Cerebellar cortex (tissue), 1 donor: ENCODE results near the gene B4GALT5.

Experiments used
- DNase-seq: peaks from one replicate; pipeline ENCODE4 v3.0.0-alpha.2; 2015; ENCODE audit warnings: low spot score

Gene B4GALT5

DNA sequence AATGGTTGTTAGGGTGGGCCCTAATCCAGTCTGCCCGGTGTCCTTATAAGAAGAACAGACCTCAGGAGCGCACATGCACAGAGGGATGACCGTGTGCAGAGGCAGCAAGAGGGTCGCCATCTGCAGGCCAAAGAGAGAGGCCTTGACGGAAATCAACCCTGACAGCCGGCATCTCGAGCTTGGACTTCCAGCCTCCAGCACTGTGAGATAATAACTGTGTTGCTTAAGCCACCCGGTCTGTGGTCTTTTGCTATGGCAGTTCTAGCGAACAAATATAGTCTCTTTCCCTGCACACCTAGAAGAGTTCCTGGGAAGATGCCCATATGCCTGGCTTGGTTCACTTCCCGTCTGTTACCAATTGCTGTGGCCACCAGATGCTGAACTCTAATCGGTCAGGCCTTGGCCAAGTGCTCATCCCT, 110.5 kb downstream of the B4GALT5 start:
- DNase-seq: peak; percentile 85

DNA sequence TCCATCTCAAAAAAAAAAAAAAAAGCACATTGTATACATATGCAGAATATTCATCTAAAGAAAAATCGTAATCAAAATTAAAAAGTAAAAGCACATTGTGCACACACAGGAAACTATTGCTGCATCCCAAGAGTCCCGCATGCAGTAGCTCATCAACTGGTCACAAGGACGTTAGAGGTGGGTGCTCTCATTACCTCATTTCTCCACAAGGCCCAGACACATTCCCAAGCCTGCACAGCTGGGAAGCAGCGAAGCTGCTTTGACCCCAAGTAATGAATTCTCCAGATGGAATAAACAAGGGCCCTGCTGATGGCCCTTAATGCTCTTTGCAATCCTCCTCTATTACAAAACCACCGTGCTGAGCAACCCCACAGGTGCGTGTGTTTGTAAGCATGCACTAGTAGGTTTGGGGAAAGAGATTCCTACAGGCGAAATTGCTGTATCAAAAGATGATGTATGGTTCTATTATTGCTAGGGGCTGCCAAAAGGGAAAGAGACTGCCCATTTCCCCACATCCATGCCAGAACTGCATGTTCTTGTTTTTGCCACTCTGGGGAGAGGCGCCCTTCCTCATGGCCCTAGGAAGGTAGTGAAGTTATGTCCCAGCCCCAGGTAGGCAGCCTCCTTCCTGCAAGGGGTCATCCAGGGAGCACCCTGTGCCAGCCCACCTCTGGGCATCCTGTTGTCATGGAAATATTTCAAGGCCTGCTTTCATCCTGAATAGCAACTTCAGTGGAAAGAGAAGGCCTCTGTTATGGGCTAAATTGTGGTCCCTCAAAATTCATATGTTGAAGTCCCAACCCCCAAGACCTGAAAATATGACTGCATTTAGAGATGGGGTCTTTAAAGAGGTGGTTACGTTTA, 111.1 kb downstream of the B4GALT5 start:
- peak; percentile 12 for DNase-seq

DNA sequence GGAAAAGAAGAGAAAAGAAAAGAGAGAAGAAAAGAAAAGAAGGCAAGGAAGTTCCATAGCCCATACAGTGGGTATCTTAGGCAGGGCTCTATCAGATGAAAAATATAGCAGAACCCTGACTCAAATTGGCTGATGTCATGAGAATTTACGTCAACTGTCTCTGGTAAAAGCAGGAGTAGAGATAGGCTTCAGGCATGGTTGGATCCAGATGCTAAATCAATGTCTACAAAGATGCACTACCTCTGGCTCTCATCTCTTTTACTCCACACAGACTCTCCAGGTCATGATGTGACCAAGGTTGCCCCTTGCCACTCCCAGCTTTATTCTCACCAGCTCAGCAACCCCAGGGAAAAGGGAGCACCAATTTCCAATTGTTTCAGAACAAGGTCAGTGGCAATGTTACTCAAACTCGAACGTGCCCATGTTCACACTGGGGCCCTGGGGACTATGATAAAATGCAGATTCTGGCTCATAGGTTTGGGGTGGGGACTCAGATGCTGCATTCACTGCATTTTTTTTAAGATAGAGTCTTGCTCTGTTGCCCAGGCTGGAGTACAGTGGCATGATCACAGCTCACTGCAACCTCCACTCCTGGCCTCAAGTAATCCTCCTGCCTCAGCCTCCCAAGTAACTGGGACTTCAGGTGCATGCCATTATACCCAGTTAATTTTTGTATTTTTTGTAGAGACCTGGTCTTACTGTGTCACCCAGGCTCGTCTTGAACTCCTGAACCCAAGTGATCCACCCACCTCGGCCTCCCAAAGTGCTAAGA, 112.3 kb downstream of the B4GALT5 start:
- no peak for DNase-seq

DNA sequence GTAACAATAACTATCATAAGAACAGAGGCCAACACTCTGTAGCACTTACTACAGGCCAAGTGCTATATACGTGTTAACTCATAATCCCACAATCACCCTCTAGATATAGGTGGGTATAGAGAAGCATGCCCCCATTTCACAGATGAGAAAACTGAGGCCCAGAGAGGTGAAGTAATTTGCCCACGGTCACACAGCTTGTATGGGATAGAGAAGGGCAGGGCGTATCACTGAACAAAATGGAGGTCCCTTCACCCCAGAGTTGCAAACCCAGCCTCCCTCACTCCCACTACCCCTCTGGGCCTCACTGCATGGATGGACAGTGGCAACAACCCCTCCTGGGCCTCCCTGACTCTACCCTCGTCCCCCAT, 113.9 kb downstream of the B4GALT5 start:
- DNase-seq: no peak

DNA sequence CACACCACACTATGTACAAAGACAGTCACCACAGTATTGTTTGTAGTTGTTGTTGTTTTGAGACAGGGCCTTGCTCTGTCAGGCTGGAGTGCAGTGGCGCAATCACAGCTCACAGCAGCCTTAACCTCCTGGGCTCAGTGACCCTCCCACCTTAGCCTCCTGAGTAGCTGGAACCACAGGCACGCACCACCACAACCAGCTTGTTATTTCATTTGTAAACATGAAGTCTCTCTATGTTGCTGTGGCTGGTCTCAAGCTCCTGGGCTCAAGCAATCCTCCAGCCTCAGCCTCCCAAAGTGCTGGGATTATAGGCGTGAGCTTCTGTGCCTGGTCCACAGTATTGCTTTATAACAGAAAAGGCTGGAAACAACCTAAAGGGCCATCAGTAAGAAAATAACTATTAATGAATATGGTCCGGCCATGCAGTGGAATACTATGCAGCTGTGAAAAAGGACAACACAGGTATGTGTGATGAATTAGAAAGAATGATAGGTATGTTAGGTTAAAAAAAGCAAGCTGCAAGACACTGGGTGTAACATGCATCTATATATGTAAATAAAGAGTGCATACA, 115.8 kb downstream of the B4GALT5 start:
- no peak for DNase-seq

DNA sequence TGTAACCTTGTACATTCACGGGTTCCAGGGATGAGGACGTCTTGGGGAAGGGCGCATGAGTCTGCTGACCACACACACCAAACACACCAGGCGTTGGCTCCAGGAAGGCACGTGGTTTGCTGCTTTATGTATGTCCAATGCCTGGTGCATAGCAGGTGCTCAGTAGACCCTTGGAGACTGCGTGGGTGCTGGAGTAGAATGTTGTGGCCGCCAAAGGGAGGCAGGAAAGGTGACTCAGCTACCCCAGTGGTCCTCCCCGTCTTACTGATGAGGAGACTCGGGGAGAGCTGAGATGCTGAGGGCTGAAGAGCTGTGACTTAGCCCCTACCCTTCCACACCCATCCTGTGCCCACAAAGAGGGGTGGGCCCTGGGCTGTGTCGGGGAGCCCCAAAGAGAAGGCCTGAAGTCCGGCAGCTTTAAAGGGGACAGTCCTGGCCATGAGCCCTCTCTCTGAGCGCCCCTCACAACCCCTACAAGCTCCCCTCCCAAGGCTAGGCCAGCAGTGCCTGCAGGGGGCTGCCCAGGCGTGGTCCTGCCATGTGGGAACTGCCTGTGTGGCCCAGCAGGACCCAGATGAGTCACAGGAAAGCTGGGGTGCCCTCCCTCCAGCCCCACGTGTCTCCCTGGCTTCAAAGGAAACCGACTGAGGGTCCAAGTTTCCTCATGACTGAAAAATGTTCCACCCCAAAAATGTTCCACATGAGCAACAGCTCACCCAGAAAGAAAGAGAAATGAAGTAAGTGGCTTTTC, 117.7 kb downstream of the B4GALT5 start:
- DNase-seq: no peak

DNA sequence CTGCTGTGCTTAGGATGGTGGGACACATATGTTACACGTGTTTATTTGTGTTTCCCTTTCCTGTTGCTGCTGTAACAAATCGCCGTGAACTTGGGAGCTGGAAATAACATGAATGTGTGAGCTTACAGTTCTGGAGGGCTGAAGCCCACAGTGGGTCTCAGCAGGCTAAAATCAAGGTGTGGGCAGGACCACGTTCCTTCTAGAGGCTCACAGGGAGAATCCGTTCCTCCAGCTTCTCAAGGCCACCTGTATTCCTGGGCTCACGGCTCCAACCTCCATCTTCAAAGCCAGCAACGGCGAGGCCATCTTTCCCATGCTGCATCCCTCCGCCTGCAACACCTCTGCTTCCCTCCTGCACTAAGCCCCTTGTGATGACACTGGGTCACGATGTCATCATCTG, 118.3 kb downstream of the B4GALT5 start:
- DNase-seq: no peak

DNA sequence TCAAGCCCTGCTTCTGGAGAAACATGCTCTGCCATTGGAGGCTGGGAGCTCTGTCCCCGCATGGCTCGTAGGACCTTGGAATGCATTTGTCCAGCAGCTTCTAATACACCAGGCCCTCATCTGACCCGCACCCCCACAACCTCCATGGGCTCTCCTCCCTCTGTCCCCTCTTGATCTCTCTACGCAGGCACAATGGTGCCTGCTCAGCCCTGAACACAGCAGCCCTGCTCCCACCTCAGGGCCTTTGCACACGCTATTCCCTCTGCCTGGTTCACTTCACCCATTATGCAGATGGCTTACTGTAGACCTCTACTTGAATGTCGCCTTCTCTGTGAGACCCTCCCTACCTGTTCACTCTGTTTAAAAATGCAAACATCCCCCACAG, 118.8 kb downstream of the B4GALT5 start:
- no peak for DNase-seq

DNA sequence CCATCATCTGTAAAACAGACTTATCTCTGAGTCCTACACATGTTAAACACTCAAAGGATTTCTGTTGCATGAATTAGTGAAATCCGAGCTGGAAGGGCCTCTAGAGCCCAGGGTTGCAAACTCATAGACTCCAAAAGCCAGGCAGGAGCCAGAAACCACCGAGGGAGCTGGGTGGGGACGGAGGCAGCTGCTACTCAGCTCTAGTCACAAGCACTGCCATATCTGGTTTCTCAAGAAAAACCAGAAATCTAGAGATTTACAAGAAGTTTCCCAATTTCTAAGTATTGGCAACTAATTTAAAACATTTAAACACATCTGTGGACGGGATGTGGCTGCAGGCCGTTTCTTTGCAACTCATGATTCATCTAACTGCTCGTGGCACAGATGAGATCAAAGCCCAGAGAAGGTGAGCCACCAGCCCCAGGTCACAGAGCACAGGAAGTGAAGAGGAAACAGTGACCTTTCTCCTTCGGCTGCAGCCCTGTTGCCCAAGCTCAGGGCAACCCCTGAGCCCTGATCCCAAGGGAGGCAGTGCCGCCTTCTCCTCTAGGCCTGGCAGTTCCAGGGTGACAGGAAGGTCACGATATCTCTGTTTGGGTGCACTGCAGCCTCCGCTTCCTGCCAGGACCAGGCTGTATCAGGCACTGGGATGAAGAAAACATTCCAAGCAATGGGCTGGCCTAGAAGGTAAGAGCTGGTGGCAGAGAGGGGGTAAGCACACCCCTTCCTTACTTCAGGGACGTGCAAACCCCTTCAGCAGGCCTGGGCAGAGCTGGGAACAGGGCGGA, 119.3 kb downstream of the B4GALT5 start:
- DNase-seq: no peak

DNA sequence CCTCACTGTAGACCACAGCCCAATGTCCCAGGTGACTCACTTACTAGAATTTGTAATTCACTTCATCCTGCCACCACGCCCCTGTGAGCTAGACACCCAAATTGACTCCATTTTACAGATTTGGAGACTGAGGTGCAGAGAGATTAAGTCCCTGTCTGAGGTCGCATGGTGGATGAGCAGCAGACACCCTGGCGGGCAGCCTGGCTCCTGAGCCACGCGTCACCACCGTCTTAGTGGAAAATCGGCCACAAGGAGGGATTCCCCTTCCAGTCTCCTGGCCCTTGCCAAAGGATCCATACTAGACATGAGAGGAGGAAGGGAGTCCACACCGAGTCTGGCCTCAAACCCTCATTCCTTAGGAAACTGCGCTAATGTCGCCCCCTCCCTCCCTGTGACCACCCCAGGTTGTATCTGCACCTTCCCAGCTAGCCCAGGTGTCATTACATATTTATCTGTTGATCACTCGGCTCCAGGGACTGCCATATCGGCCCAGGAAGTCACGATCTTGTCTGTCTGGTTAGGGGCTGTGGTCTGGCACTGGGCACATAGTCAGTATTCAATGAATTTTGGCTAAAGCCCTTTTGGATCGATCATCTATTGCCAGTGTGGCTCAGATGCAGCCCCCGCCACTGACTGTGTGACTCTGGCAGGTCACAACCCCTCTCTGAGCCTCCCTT, 120.1 kb downstream of the B4GALT5 start:
- DNase-seq: no peak

DNA sequence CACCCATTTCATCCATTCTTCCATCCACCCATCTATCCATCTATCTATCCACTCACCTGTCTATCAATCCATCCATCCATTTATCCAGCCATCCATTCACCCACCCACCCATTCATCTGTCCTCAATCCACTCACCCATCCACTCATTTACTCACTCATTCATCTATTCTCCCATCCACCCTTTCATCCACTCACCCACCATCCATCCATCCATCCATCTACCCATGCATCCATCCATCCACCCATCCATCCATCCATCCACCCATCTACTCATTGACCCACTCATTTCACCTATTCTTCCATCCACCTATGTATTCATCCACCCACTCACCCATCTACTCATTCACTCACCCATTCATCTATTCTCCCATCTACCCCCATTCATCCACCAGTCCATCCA, 121.6 kb downstream of the B4GALT5 start:
- no peak for DNase-seq

DNA sequence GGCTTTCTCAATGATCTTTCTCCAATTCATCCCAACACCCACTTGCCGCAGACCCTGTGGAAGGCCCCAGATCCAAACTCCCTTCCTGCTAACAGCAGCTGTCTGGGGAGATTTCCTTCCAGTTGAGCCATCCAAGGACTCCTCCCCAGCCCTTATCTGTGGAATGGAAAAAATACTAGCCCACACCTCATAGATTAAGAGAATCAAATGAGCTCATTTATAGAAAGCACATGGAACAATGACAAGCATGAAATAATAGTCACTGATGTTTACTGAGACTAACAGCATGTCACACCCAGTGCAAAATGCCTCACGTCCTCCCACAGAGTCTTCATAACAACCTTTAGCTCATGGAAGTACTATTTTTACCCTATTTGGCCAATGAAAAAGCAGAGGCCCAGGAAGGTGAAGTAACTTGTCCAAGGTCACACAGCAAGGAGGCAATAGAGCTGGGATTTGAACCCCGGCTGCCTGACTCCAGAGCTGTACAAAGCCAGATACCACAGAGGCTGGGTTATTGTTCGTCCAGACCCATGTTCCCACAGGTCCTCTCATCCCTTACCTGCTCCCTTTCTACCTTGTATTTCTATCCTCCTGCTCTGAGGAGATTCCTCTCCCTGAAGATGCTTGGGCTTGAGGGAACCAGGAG, 122.3 kb downstream of the B4GALT5 start:
- no peak for DNase-seq

DNA sequence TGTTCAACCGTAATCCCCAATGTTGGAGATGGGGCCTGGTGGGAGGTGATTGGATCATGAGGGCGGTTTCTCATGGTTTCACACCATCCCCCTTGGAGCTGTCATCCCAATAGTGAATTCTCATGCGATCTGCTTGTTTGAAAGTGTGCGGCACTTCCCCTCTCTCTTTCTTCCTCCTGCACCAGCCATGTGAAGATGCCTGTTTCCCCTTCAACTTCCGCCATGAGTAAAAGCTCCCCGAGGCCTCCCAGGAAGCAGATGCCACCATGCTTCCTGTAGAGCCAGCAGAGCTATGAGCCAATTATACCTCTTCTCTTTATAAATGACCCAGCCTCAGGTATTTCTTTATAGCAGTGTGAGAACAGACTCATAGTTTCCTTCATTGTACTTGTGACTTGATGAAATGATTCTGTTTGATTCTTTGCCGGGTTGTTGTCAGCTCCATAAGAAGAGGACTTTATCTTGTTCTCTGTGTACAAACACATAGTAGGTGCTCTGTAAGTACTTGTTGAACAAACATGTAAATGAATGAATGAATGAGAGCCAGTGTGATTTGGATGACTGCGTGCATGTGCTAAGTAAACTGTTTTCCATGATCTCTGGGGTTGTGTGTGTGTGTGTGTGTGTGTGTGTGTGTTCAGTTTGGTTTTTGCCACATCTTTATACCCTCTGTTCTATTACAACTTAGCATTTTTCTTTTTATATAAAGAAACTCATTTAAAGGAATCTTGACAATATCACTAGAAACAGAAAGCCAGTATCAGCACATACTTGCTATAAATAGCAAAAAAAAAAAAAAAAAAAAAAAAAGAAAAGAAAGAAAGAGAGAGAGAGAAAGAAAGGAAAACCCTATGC, 123.3 kb downstream of the B4GALT5 start:
- no peak for DNase-seq

DNA sequence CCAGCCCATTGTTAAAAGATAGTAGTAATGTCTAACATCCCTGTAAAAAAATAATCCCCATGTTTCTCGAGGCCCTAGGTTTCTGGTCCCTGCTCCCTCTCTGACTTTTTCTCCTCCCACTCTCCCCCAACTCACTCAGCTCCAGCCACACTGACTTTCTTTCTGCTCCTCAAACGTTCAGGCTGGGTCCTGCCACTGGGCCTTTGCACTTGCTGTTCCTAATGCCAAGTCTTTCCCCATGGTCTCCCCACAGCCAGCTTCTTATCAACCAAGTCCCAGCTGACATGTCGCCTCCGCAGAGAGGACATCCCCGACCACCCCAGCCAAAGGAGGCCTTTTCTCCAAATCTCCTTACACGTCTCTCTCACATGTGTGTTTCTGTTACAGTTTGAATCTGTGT, 123.9 kb downstream of the B4GALT5 start:
- no peak for DNase-seq

DNA sequence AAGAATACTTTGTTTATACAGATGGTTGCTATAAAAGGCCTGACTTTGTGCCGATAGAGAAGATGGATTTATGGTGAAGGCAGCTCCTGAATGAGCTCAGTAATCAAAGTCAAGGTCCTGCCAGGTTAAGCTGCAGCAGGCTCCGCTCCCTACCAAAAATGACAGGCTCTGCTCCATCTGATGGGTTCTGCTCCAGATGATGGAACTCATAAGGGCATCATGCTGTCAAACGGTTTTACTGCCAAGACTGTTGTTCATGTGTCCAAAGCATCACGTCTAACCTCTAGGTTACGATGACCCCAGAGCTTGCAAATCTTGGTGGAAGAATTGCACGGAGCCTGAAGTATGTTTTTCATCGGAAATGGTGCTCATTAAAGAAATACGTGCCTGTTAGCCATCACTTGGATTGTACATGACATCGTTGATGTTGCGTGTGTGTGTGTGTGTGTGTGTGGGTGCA, 126.5 kb downstream of the B4GALT5 start:
- no peak for DNase-seq

DNA sequence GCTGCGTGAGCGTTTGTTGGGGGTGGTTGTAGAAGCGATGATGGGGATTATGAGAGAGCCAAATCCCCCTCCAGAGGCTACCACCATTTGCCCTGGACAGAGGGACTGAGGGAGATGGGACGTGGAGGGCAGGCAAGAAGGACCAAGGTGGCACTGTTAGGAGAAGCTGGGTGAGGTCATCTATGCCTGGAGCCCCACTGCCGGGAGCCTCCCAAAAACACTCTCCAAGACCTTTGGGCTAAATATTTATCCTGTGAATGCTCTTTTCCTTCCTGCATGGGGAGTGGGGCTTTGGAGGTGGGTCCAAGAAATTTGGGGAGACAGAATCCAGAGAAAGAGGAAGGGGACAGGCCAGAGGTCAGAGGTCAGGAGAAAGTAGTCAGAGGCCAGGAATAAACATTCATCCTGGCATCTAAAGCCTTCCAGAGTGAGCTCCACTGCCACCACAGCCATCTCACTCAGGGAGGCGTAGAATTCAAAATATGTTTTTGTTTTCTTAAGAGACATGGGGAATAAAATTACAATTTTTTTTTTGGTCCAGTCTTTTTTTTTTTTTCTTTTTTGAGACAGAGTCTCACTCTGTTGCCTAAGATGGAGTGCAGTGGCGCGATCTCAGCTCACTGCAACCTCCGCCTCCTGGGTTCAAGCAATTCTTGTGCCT, 128.0 kb downstream of the B4GALT5 start:
- no peak for DNase-seq

DNA sequence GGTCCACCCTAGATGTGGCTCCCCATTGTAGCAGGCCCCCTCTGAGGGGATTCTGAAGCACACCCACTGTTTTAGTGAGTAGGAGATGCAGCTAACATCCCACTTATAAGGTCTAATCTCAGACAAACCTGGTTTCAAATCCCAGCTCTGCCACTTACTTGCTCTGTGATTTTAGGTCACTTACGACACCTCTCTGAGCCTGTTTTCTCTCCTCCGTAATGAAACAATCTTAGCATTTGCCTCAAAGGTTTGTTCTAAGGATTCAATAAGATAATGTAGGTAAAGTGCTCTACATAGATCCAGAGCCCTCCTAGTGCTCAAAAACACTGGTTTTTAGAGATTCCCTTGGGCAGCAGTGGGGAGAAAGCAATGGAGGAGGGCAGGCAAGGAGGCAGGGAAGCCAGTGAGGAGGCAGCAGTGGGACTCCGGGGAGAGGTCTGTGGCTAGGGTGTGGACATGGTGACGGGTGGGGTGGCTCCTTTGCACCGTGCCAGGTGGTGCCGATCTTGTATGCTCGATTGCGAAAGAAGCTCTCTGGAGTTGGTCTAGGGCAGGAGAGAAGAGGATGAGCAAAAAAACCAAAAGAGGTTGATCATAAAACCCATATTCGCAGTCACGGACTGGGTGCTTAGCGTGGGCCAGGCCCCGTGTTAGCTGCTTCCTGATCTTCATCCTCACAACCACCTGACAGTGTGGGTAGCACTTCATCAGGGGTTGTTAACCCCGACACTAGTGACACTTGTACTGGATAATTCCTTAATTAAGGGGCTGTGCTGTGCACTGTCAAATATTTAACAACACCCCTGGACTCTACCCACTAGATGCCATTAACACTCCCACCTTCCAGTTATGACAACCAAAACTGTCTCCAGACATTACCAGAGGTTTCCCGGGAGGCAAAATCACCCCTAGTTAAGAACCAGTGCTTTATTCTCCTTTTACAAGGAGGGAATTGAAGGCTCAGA, 129.0 kb downstream of the B4GALT5 start:
- DNase-seq: no peak
